LNCAP (cell line): ENCODE results near the gene UQCR11.

Experiments used
- TF ChIP-seq, protein P1 (sequence below): fragments of 450-650 bp; IDR thresholded peaks from 2 replicates; pipeline ENCODE4 v1.5.1; 2017; ENCODE audit warnings: mild to moderate bottlenecking

The UQCR11 gene

GRCh38 chr19:1612114-1613086 lies 7.1 kb upstream of the UQCR11 start:
- TF ChIP-seq, protein P1, sequence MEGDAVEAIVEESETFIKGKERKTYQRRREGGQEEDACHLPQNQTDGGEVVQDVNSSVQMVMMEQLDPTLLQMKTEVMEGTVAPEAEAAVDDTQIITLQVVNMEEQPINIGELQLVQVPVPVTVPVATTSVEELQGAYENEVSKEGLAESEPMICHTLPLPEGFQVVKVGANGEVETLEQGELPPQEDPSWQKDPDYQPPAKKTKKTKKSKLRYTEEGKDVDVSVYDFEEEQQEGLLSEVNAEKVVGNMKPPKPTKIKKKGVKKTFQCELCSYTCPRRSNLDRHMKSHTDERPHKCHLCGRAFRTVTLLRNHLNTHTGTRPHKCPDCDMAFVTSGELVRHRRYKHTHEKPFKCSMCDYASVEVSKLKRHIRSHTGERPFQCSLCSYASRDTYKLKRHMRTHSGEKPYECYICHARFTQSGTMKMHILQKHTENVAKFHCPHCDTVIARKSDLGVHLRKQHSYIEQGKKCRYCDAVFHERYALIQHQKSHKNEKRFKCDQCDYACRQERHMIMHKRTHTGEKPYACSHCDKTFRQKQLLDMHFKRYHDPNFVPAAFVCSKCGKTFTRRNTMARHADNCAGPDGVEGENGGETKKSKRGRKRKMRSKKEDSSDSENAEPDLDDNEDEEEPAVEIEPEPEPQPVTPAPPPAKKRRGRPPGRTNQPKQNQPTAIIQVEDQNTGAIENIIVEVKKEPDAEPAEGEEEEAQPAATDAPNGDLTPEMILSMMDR = no peak

DNA sequence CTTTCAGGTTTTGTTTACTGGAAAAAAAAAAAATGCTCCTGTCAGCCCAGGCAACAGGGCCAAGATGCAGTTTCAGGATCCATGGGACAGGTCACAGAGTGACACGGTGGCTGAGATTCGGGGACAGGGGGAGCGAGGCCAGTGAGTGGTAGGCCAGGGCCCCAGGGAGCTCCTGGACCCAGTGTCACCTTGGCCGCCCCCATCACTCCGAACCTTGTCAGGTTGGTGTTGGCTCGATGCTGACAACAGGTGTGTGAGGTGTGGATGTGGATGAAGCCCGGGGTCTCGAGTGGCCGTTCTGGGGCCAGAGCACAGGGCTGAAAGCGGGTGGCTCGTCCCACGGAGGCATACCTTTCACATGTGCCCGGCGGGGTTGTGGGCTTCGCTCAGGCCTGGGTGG lies 6.1 kb upstream of the UQCR11 start:
- TF ChIP-seq, protein P1 = no peak

GRCh38 chr19:1610579-1610978 lies 5.3 kb upstream of the UQCR11 start:
- TF ChIP-seq, protein P1 = no peak

GRCh38 chr19:1609680-1610474 lies 4.6 kb upstream of the UQCR11 start:
- TF ChIP-seq, protein P1 = no peak

DNA sequence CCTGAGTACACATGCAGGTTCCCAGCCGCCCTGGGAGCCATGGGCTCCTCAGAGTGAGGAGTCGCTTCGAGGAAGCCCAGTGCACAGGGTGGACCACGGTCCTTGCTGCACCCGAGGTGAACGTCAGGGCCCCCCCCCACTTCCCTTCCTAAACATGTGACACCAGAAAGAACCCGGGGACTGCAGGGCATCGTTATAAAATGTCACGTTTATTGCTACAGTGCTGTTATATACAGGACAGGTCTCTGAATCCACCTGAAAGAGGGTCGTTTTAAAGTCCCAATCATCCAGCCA lies 3.8 kb upstream of the UQCR11 start:
- TF ChIP-seq, protein P1 = no peak

- TF ChIP-seq, protein P1 = no peak
These were observed 3.3 kb upstream of the UQCR11 start for GRCh38 chr19:1608359-1609102.

DNA sequence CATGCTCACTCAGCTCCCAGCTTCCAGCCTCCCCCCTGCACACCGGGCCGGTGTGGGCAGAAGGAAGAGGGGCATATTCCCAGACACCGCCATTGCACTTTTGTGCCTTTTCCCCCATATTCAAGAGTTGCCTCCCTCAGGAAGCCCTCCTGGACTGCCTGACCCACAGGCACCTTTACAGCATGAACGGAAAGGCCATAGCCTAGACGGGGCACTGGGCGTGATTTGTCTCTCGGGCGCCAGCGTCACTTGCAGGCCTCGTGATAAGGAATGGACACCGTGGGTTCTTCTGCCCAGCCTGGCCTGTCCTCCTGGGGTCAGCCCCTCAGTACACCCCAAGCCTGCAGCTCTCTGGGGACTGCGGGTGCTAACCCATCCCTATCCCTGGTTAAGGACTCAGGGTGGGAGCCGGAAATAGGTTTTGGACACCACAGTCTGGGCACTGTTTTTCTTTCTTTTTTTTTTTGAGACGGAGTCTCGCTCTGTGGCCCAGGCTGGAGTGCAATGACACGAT lies 933 bp upstream of the UQCR11 start:
- TF ChIP-seq, protein P1 = no peak
